HCT116 (cell line): Measurements from ENCODE around the gene PER2. TPM values are rescaled to one million over a fixed set of nuclear protein-coding genes. Genes with fewer than 3 reads are reported as not detected.

Source experiments
- ATAC-seq: fragments of 200-7000 bp; cut with Tn5 transposase; 2 replicates; pipeline ENCODE4 v1.9.1; 2020; ENCODE audit warnings: mild to moderate bottlenecking, moderate library complexity
- BruUV-seq: library from RNA; stranded (reverse); fragments of 400-500 nt; replicated peaks from 2 replicates; lab custom pipeline; 2021; lab: Mats Ljungman, UMichigan
- CTCF ChIA-PET: fragments of 300-600 bp; sonication (Branson Sonifier 250); formaldehyde crosslinking; loops from one replicate; lab custom pipeline; 2021; ENCODE audit warnings: antibody characterized with exemption; lab: Charles Lee
- POLR2A ChIA-PET: fragments of 300-600, 350-600 bp; sonication (Branson Sonifier 250); formaldehyde crosslinking; loops from one replicate; lab custom pipeline; 2021; ENCODE audit warnings: antibody characterized with exemption; lab: Charles Lee
- RAD21 ChIA-PET, 2 experiments: fragments of 300-600 bp; sonication (Branson Sonifier 250); formaldehyde crosslinking; loops; one replicate each; lab custom pipeline; 2023; ENCODE audit warnings: low total read pairs in 2 of 2; ENCODE audit not compliant: uncharacterized antibody in 2 of 2, unreplicated experiment in 2 of 2, low non-redundant PET in 1 of 2; lab: Charles Lee
- DNase-seq: peaks from one replicate; pipeline ENCODE4 v3.0.0-alpha.2; 2010; ENCODE audit warnings: low read depth, low spot score
- H2AFZ ChIP-seq: fragments of 200-600 bp; shearing (Covaris generic), sonication (generic); 2 replicates; pipeline ENCODE4 v1.6.1; 2017; ENCODE audit warnings: low read depth, mixed run types, mixed read lengths, antibody characterized with exemption, low read length; ENCODE audit not compliant: poor library complexity, severe bottlenecking
- H3K27ac ChIP-seq: 2 replicates; pipeline ENCODE4 v1.5.1; 2012; ENCODE audit warnings: low read depth, low read length
- H3K27me3 ChIP-seq: fragments of 200-600 bp; sonication (generic); 2 replicates; pipeline ENCODE4 v1.6.1; 2016; ENCODE audit warnings: mixed run types, low read length, mixed read lengths; ENCODE audit not compliant: insufficient read depth
- H3K36me3 ChIP-seq, 2 experiments: fragments of 200-500 bp in 1 of 2; fragments of 200-600 bp in 1 of 2; sonication (Bioruptor generic) in 1 of 2; sonication (generic) in 1 of 2; 2 replicates each; pipeline versions ENCODE4 v1.5.1 to v1.6.1; 2014 to 2016; ENCODE audit warnings: low read length in 2 of 2, inconsistent platforms in 1 of 2, mixed read lengths in 1 of 2, mixed run types in 1 of 2; ENCODE audit not compliant: insufficient read depth in 2 of 2, control insufficient read depth in 1 of 2
- H3K4me1 ChIP-seq, 2 experiments: fragments of 200-600 bp in 1 of 2; sonication (generic) in 1 of 2; 2 replicates each; pipeline versions ENCODE4 v1.5.1 to v1.6.1; 2012 to 2017; ENCODE audit warnings: low read length in 2 of 2, inconsistent platforms in 1 of 2, mild to moderate bottlenecking in 1 of 2, mixed read lengths in 1 of 2, mixed run types in 1 of 2, moderate library complexity in 1 of 2; ENCODE audit not compliant: insufficient read depth in 2 of 2, control insufficient read depth in 1 of 2
- H3K4me2 ChIP-seq: fragments of 200-600 bp; sonication (generic); 2 replicates; pipeline ENCODE4 v1.6.1; 2017; ENCODE audit warnings: mixed run types, low read length, mixed read lengths
- H3K4me3 ChIP-seq, 2 experiments: fragments of 200-600 bp in 1 of 2; sonication (generic) in 1 of 2; replicated peaks in 1 of 2; 2 replicates each; pipeline ENCODE4 v1.5.1; 2011 to 2016; ENCODE audit warnings: low read length in 2 of 2, control low read depth in 1 of 2, low read depth in 1 of 2, mild to moderate bottlenecking in 1 of 2, mixed read lengths in 1 of 2, mixed run types in 1 of 2
- H3K79me2 ChIP-seq: fragments of 200-600 bp; sonication (generic); 2 replicates; pipeline ENCODE4 v1.6.1; 2017; ENCODE audit warnings: mild to moderate bottlenecking, mixed run types, low read length, moderate library complexity, mixed read lengths; ENCODE audit not compliant: insufficient read depth
- H3K9ac ChIP-seq: fragments of 200-600 bp; sonication (generic); 2 replicates; pipeline ENCODE4 v1.6.1; 2016; ENCODE audit warnings: low read length, mixed read lengths
- H3K9me2 ChIP-seq: fragments of 200-600 bp; sonication (generic), shearing (Covaris generic); 2 replicates; pipeline ENCODE4 v1.6.1; 2017; ENCODE audit warnings: mixed run types, mild to moderate bottlenecking, moderate library complexity; ENCODE audit not compliant: insufficient read depth
- H3K9me3 ChIP-seq, 2 experiments: fragments of 200-500 bp in 1 of 2; fragments of 200-600 bp in 1 of 2; sonication (Bioruptor generic) in 1 of 2; sonication (generic) in 1 of 2; 2 replicates each; pipeline ENCODE4 v1.6.1; 2014 to 2017; ENCODE audit warnings: low read length in 2 of 2, mixed read lengths in 2 of 2, inconsistent platforms in 1 of 2, low read depth in 1 of 2, mild to moderate bottlenecking in 1 of 2, mixed run types in 1 of 2, moderate library complexity in 1 of 2; ENCODE audit not compliant: control insufficient read depth in 1 of 2, insufficient read depth in 1 of 2
- H4K20me1 ChIP-seq: fragments of 200-600 bp; sonication (generic), shearing (Covaris generic); 2 replicates; pipeline ENCODE4 v1.6.1; 2017; ENCODE audit warnings: mixed run types, mild to moderate bottlenecking, moderate library complexity; ENCODE audit not compliant: insufficient read depth
- CBX3 ChIP-seq: IDR thresholded peaks from 2 replicates; pipeline ENCODE4 v1.6.1; 2012; ENCODE audit warnings: low read depth
- EGR1 ChIP-seq: IDR thresholded peaks from 2 replicates; pipeline ENCODE4 v1.6.1; 2012; ENCODE audit warnings: low read depth
- EZH2 ChIP-seq: fragments of 200-600 bp; sonication (generic); IDR thresholded peaks from 2 replicates; pipeline ENCODE4 v1.6.1; 2017; ENCODE audit warnings: antibody characterized with exemption, mixed run types
- EZH2phosphoT487 ChIP-seq: fragments of 200-600 bp; IDR thresholded peaks from 2 replicates; pipeline ENCODE4 v1.6.1; 2018; ENCODE audit warnings: antibody characterized with exemption, borderline replicate concordance
- JUND ChIP-seq: IDR thresholded peaks from 2 replicates; pipeline ENCODE4 v1.6.1; 2012
- REST ChIP-seq: IDR thresholded peaks from 2 replicates; pipeline ENCODE4 v1.6.1; 2012; ENCODE audit warnings: low read depth
- SIN3A ChIP-seq: IDR thresholded peaks from 2 replicates; pipeline ENCODE4 v1.6.1; 2012; ENCODE audit warnings: low read depth
- SP1 ChIP-seq: IDR thresholded peaks from 2 replicates; pipeline ENCODE4 v1.6.1; 2012; ENCODE audit warnings: low read depth
- SRF ChIP-seq: IDR thresholded peaks from 2 replicates; pipeline ENCODE4 v1.6.1; 2012; ENCODE audit warnings: low read depth
- TCF7L2 ChIP-seq: IDR thresholded peaks from 2 replicates; pipeline ENCODE4 v1.7.0; 2011; ENCODE audit warnings: borderline replicate concordance, inconsistent platforms; ENCODE audit not compliant: insufficient read depth, insufficient read length; ENCODE audit errors: extremely low read depth
- YY1 ChIP-seq: IDR thresholded peaks from 2 replicates; pipeline ENCODE4 v1.6.1; 2011; ENCODE audit warnings: low read length, low read depth, moderate library complexity, mild to moderate bottlenecking; ENCODE audit not compliant: insufficient replicate concordance; ENCODE audit errors: extremely low read depth
- ZBTB33 ChIP-seq: IDR thresholded peaks from 2 replicates; pipeline ENCODE4 v1.6.1; 2011; ENCODE audit warnings: mild to moderate bottlenecking, low read length, moderate library complexity; ENCODE audit not compliant: insufficient replicate concordance; ENCODE audit errors: extremely low read depth
- ZFX ChIP-seq: fragments of 450-650 bp; IDR thresholded peaks from 2 replicates; pipeline ENCODE4 v1.6.1; 2017
- ZNF274 ChIP-seq: fragments of 200-500 bp; sonication (Bioruptor generic); IDR thresholded peaks from 2 replicates; pipeline ENCODE4 v1.6.1; 2014; ENCODE audit warnings: mild to moderate bottlenecking, low read depth, low read length, inconsistent platforms
- intact Hi-C: fragments of 100-400 bp; cut with micrococcal nuclease; formaldehyde crosslinking; loops from 2 replicates; pipeline ENCODE4 v1.10.0; 2022
- total RNA-seq: library from RNA; stranded (reverse); gene quantifications from one replicate; pipeline ENCODE4 v1.2.1, GENCODE V29; 2021; ENCODE audit not compliant: unreplicated experiment
- TF ChIP-seq, protein P1 (sequence below): IDR thresholded peaks from 2 replicates; pipeline ENCODE4 v1.6.1; 2012

Gene PER2
- total RNA-seq, 1 experiment from 2014 or later = 18.7 TPM

GRCh38 chr2:238231251-238231793 lies 57.1 kb downstream of the PER2 start:
- CTCF ChIA-PET = no interaction called here

More at GRCh38 chr2:238231251-238231793, 57.1 kb downstream of the PER2 start:
- BruUV-seq = no TSS peak
- Histone ChIP-seq H3K27me3 (no peaks in the 10 kb centered on the region), H3K9ac (no peak overlapping the region), H3K4me2 (no peak overlapping the region), H3K27ac (no peak overlapping the region), H3K36me3 (no peaks in the 10 kb centered on the region), H3K79me2 (no peaks in the 10 kb centered on the region), H3K9me2 (no peaks in the 10 kb centered on the region), H3K4me3 (no peak overlapping the region), H3K4me1 (peaks cover 2 to 13% of the 10 kb centered on the region in 2 experiments; a peak in 3 of 4 replicates), H2AFZ (no peak overlapping the region), H3K9me3 (no peaks in the 10 kb centered on the region), H4K20me1 (no peaks in the 10 kb centered on the region)
- ChIA-PET POLR2A (no interaction called here), RAD21 (no interaction called here)
- ATAC-seq = no peak
- TF ChIP-seq SRF (no peak), SIN3A (no peak), EGR1 (no peak), EZH2phosphoT487 (no peak), ZFX (no peak), YY1 (no peak), ZNF274 (no peak), REST (no peak), EZH2 (no peak), JUND (no peak), TCF7L2 (no peak), ZBTB33 (no peak), SP1 (no peak), CBX3 (no peak)
- TF ChIP-seq, protein P1, sequence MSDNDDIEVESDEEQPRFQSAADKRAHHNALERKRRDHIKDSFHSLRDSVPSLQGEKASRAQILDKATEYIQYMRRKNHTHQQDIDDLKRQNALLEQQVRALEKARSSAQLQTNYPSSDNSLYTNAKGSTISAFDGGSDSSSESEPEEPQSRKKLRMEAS = no peak
- intact Hi-C loops = no loop called here
- no peak for DNase-seq
